Astrocyte (in vitro differentiated cells and primary cell): ENCODE results near the gene LRRC43. TPM values are rescaled to one million over a fixed set of nuclear protein-coding genes. Genes with fewer than 3 reads are reported as not detected.
A peak's percentile ranks its signal among the peaks of the same experiment; 100 is the strongest.

Source experiments
- DNase-seq: peaks from one replicate; pipeline ENCODE4 v3.0.0-alpha.2; 2010; ENCODE audit warnings: low read depth
- FAIRE-seq: peaks from 2 replicates; lab custom pipeline; 2011; peaks lifted over from hg19 to GRCh38; lab: Jason Lieb, UNC
- H2AFZ ChIP-seq: 2 replicates; pipeline ENCODE4 v1.6.0; 2012; ENCODE audit warnings: low read depth, low read length, inconsistent platforms
- H3K27ac ChIP-seq: 2 replicates; pipeline ENCODE4 v1.5.1; 2011; ENCODE audit warnings: low read depth, low read length, inconsistent platforms
- H3K27me3 ChIP-seq: 2 replicates; pipeline ENCODE4 v1.6.0; 2011; ENCODE audit warnings: low read length, inconsistent platforms; ENCODE audit not compliant: insufficient read depth
- H3K36me3 ChIP-seq: 2 replicates; pipeline ENCODE4 v1.5.1; 2011; ENCODE audit warnings: low read length, inconsistent platforms; ENCODE audit not compliant: insufficient read depth
- H3K4me1 ChIP-seq: 2 replicates; pipeline ENCODE4 v1.5.1; 2011; ENCODE audit warnings: low read length, inconsistent platforms; ENCODE audit not compliant: insufficient read depth
- H3K4me2 ChIP-seq: 2 replicates; pipeline ENCODE4 v1.6.0; 2012; ENCODE audit warnings: low read length, inconsistent platforms
- H3K4me3 ChIP-seq: 2 replicates; pipeline ENCODE4 v1.5.1; 2011; ENCODE audit warnings: low read depth, mild to moderate bottlenecking, low read length, inconsistent platforms; ENCODE audit not compliant: insufficient read depth
- H3K79me2 ChIP-seq: 2 replicates; pipeline ENCODE4 v1.6.0; 2012; ENCODE audit warnings: mild to moderate bottlenecking, low read length, inconsistent platforms; ENCODE audit not compliant: insufficient read depth
- H3K9ac ChIP-seq: 2 replicates; pipeline ENCODE4 v1.6.0; 2012; ENCODE audit warnings: mild to moderate bottlenecking, low read length, inconsistent platforms
- H3K9me3 ChIP-seq: 2 replicates; pipeline ENCODE4 v1.5.1; 2012; ENCODE audit warnings: low read depth, mild to moderate bottlenecking, low read length, inconsistent platforms; ENCODE audit not compliant: insufficient read depth
- H4K20me1 ChIP-seq: 2 replicates; pipeline ENCODE4 v1.6.0; 2012; ENCODE audit warnings: low read length, inconsistent platforms; ENCODE audit not compliant: insufficient read depth
- H3K27ac Mint-ChIP-seq: one replicate; pipeline ENCODE4 v1.8.0; 2021; ENCODE audit warnings: mild to moderate bottlenecking, mixed read lengths; ENCODE audit not compliant: unreplicated experiment
- H3K27me3 Mint-ChIP-seq: one replicate; pipeline ENCODE4 v1.8.0; 2021; ENCODE audit warnings: low read depth, mixed read lengths; ENCODE audit not compliant: unreplicated experiment
- H3K36me3 Mint-ChIP-seq: one replicate; pipeline ENCODE4 v1.8.0; 2021; ENCODE audit warnings: low read depth, mixed read lengths; ENCODE audit not compliant: unreplicated experiment
- H3K4me1 Mint-ChIP-seq: one replicate; pipeline ENCODE4 v1.8.0; 2021; ENCODE audit warnings: low read depth, mixed read lengths; ENCODE audit not compliant: unreplicated experiment
- H3K4me3 Mint-ChIP-seq: one replicate; pipeline ENCODE4 v1.8.0; 2021; ENCODE audit warnings: mild to moderate bottlenecking, moderate library complexity, mixed read lengths; ENCODE audit not compliant: unreplicated experiment
- H3K9me3 Mint-ChIP-seq: one replicate; pipeline ENCODE4 v1.8.0; 2021; ENCODE audit warnings: mild to moderate bottlenecking, mixed read lengths; ENCODE audit not compliant: unreplicated experiment
- CTCF ChIP-seq: IDR thresholded peaks from 2 replicates; pipeline ENCODE4 v1.5.1; 2011; ENCODE audit warnings: low read depth, mild to moderate bottlenecking, inconsistent platforms, low read length, moderate library complexity; ENCODE audit not compliant: insufficient read depth
- EZH2 ChIP-seq: IDR thresholded peaks from 2 replicates; pipeline ENCODE4 v1.6.1; 2012; ENCODE audit warnings: mild to moderate bottlenecking, low read length, inconsistent platforms; ENCODE audit not compliant: insufficient read depth
- total RNA-seq: library from RNA; stranded (reverse); gene quantifications from 2 replicates; pipeline ENCODE4 v1.2.1, GENCODE V29; 2021

LRRC43 gene
- total RNA-seq, 1 donor from 2014 or later = 0.73 TPM

GRCh38 chr12:122166422-122167349 lies 16.2 kb upstream of the LRRC43 start:
- H2AFZ ChIP-seq = no peak overlapping the region
- no peak overlapping the region for H3K27ac ChIP-seq
- H3K4me1 Mint-ChIP-seq = no peaks in the 10 kb centered on the region
- no peaks in the 10 kb centered on the region for H4K20me1 ChIP-seq
- no peaks in the 10 kb centered on the region for H3K4me1 ChIP-seq
- peaks cover 6% of the 10 kb centered on the region for H3K27me3 ChIP-seq
- H3K36me3 Mint-ChIP-seq = no peaks in the 10 kb centered on the region
- H3K9me3 ChIP-seq = peaks cover 3% of the 10 kb centered on the region
- no peak overlapping the region for H3K9ac ChIP-seq
- H3K4me2 ChIP-seq = no peak overlapping the region
- no peaks in the 10 kb centered on the region for H3K9me3 Mint-ChIP-seq
- TF ChIP-seq EZH2 (no peak), CTCF (no peak)
- H3K4me3 ChIP-seq = no peak overlapping the region
- FAIRE-seq = no peak
- H3K4me3 Mint-ChIP-seq = no peak overlapping the region
- H3K27ac Mint-ChIP-seq = no peak overlapping the region
- H3K79me2 ChIP-seq = no peaks in the 10 kb centered on the region
- no peaks in the 10 kb centered on the region for H3K36me3 ChIP-seq
- peaks cover 5% of the 10 kb centered on the region for H3K27me3 Mint-ChIP-seq
- no peak for DNase-seq

- H3K4me1 Mint-ChIP-seq = no peaks in the 10 kb centered on the region
- Histone ChIP-seq H3K9me3 (no peaks in the 10 kb centered on the region), H3K9ac (no peak overlapping the region), H3K4me1 (no peaks in the 10 kb centered on the region), H3K79me2 (no peaks in the 10 kb centered on the region), H4K20me1 (no peaks in the 10 kb centered on the region), H3K36me3 (no peaks in the 10 kb centered on the region), H3K27ac (no peak overlapping the region), H2AFZ (no peak overlapping the region), H3K4me3 (no peak overlapping the region), H3K27me3 (peaks cover 6% of the 10 kb centered on the region), H3K4me2 (no peak overlapping the region)
- peaks cover 10% of the 10 kb centered on the region for H3K27me3 Mint-ChIP-seq
- no peaks in the 10 kb centered on the region for H3K9me3 Mint-ChIP-seq
- H3K4me3 Mint-ChIP-seq = no peak overlapping the region
- H3K36me3 Mint-ChIP-seq = no peaks in the 10 kb centered on the region
- no peak overlapping the region for H3K27ac Mint-ChIP-seq
- TF ChIP-seq CTCF = no peak
- TF ChIP-seq EZH2 = no peak
- DNase-seq (no peak), FAIRE-seq (no peak)
Observed at GRCh38 chr12:122167356-122167925, 15.5 kb upstream of the LRRC43 start.

- Mint-ChIP-seq H3K4me1 (no peaks in the 10 kb centered on the region), H3K36me3 (no peaks in the 10 kb centered on the region), H3K9me3 (no peaks in the 10 kb centered on the region), H3K27me3 (peaks cover 15% of the 10 kb centered on the region), H3K27ac (no peak overlapping the region), H3K4me3 (peak overlapping the region; percentile 14)
- TF ChIP-seq CTCF (no peak), EZH2 (no peak)
- Histone ChIP-seq H4K20me1 (no peaks in the 10 kb centered on the region), H3K9ac (no peak overlapping the region), H3K4me1 (no peaks in the 10 kb centered on the region), H3K9me3 (no peaks in the 10 kb centered on the region), H3K27me3 (peaks cover 9% of the 10 kb centered on the region), H2AFZ (no peak overlapping the region), H3K4me2 (no peak overlapping the region), H3K4me3 (no peak overlapping the region), H3K36me3 (no peaks in the 10 kb centered on the region), H3K27ac (no peak overlapping the region), H3K79me2 (no peaks in the 10 kb centered on the region)
- DNase-seq (no peak), FAIRE-seq (no peak)
Observed at GRCh38 chr12:122168492-122168891, 14.4 kb upstream of the LRRC43 start.
